GM23338 (cell line): ENCODE results near the gene FSIP1.

Experiments
- CTCF ChIP-seq, 2 experiments: fragments of 200-600 bp in 1 of 2; sonication (generic) in 1 of 2; conservative IDR thresholded peaks; 2 replicates each; pipeline versions ENCODE4 v1.5.1 to v1.6.1; 2016 to 2017; ENCODE audit warnings: antibody characterized with exemption in 2 of 2, low read depth in 2 of 2, mild to moderate bottlenecking in 2 of 2, moderate library complexity in 1 of 2
- POLR2AphosphoS5 ChIP-seq: IDR thresholded peaks from 2 replicates; pipeline ENCODE4 v1.6.1; 2016; ENCODE audit warnings: antibody characterized with exemption, low read depth
- STAT1 ChIP-seq: IDR thresholded peaks from one replicate; pipeline ENCODE4 v1.6.1; 2016; ENCODE audit warnings: antibody characterized with exemption; ENCODE audit not compliant: unreplicated experiment

GRCh38 chr15:39578851-39579486, 203.7 kb downstream of the FSIP1 start:
- no peak for TF ChIP-seq POLR2AphosphoS5
- peak in 1 of 2 experiments; percentile 24; a peak in 1 of 4 replicates for TF ChIP-seq CTCF (conservative IDR thresholded peaks at IDR 0.05; ENCODE audit: low read depth in 2 of 2)
- TF ChIP-seq STAT1, result no peak
